HEK293 (cell line): ENCODE data around the gene GSTM4.

Experiments
- CTCF ChIA-PET: fragments of 350-600 bp; formaldehyde crosslinking; extraction: SDS; loops from one replicate; lab custom pipeline; 2021; ENCODE audit warnings: antibody characterized with exemption; lab: Yijun Ruan, JAX
- POLR2A ChIA-PET: fragments of 300-600 bp; formaldehyde crosslinking; extraction: SDS; loops from one replicate; lab custom pipeline; 2020; ENCODE audit warnings: antibody characterized with exemption, inconsistent platforms; lab: Yijun Ruan, JAX
- H3K27ac ChIP-seq: fragments of 200-500 bp; sonication (Bioruptor generic); 2 replicates; pipeline ENCODE4 v1.5.1; 2014; ENCODE audit warnings: low read depth, low read length, control low read depth, inconsistent platforms; ENCODE audit errors: extremely low read depth
- H3K36me3 ChIP-seq, 2 experiments: fragments of 200-500 bp in 1 of 2; sonication (Bioruptor generic) in 1 of 2; 1 replicate in 1 of 2; 2 replicates in 1 of 2; pipeline ENCODE4 v1.5.1; 2014 to 2017; ENCODE audit warnings: inconsistent platforms in 2 of 2, low read length in 2 of 2; ENCODE audit not compliant: control insufficient read depth in 2 of 2, insufficient read depth in 1 of 2
- H3K4me1 ChIP-seq: fragments of 200-500 bp; sonication (Bioruptor generic); 2 replicates; pipeline ENCODE4 v1.5.1; 2014; ENCODE audit warnings: mild to moderate bottlenecking, low read length, inconsistent platforms; ENCODE audit not compliant: control insufficient read depth, insufficient read depth
- H3K4me3 ChIP-seq: 2 replicates; pipeline ENCODE4 v1.5.1; 2011; ENCODE audit warnings: low read depth, mild to moderate bottlenecking, control low read depth, low read length, moderate library complexity
- H3K9me3 ChIP-seq: fragments of 200-500 bp; sonication (Bioruptor generic); 2 replicates; pipeline ENCODE4 v1.5.1; 2014; ENCODE audit warnings: low read depth, low read length, inconsistent platforms; ENCODE audit not compliant: control insufficient read depth, insufficient read depth
- GLIS2 ChIP-seq: fragments of 450-650 bp; formaldehyde crosslinking; IDR thresholded peaks from 2 replicates; pipeline ENCODE4 v1.5.1; 2016; ENCODE audit warnings: missing biosample characterization, missing genetic modification characterization
- KLF1 ChIP-seq: fragments of 450-650 bp; formaldehyde crosslinking; IDR thresholded peaks from 2 replicates; pipeline ENCODE4 v1.5.1; 2016; ENCODE audit warnings: missing biosample characterization, missing genetic modification characterization
- SP7 ChIP-seq: fragments of 450-650 bp; formaldehyde crosslinking; IDR thresholded peaks from 2 replicates; pipeline ENCODE4 v1.5.1; 2016; ENCODE audit warnings: missing biosample characterization, missing genetic modification characterization
- WT1 ChIP-seq: fragments of 450-650 bp; formaldehyde crosslinking; IDR thresholded peaks from 2 replicates; pipeline ENCODE4 v1.5.1; 2016; ENCODE audit warnings: missing biosample characterization, missing genetic modification characterization
- ZIC2 ChIP-seq: fragments of 450-650 bp; formaldehyde crosslinking; IDR thresholded peaks from 2 replicates; pipeline ENCODE4 v1.5.1; 2016; ENCODE audit warnings: missing biosample characterization, missing genetic modification characterization
- ZNF146 ChIP-seq: fragments of 450-650 bp; formaldehyde crosslinking; IDR thresholded peaks from 2 replicates; pipeline ENCODE4 v1.5.1; 2016; ENCODE audit warnings: missing biosample characterization, missing genetic modification characterization
- ZNF274 ChIP-seq, 2 experiments: fragments of 200-500 bp in 1 of 2; fragments of 450-650 bp in 1 of 2; sonication (Bioruptor generic) in 1 of 2; formaldehyde crosslinking in 1 of 2; IDR thresholded peaks; 2 replicates each; pipeline versions ENCODE4 v1.5.1 to v1.6.1; 2014 to 2016; ENCODE audit warnings: borderline replicate concordance in 1 of 2, inconsistent platforms in 1 of 2, low read length in 1 of 2, missing biosample characterization in 1 of 2, missing genetic modification characterization in 1 of 2
- ZNF324 ChIP-seq: fragments of 450-650 bp; formaldehyde crosslinking; IDR thresholded peaks from 2 replicates; pipeline ENCODE4 v1.5.1; 2016; ENCODE audit warnings: missing biosample characterization, missing genetic modification characterization
- ZNF341 ChIP-seq: fragments of 450-650 bp; formaldehyde crosslinking; IDR thresholded peaks from 2 replicates; pipeline ENCODE4; 2016; ENCODE audit warnings: low read depth, missing biosample characterization, missing genetic modification characterization
- ZNF423 ChIP-seq: fragments of 450-650 bp; formaldehyde crosslinking; IDR thresholded peaks from 2 replicates; pipeline ENCODE4 v1.5.1; 2016; ENCODE audit warnings: missing biosample characterization, missing genetic modification characterization
- ZNF558 ChIP-seq: fragments of 450-650 bp; formaldehyde crosslinking; IDR thresholded peaks from 2 replicates; pipeline ENCODE4 v1.5.1; 2016; ENCODE audit warnings: missing biosample characterization, missing genetic modification characterization
- ZNF600 ChIP-seq: fragments of 450-650 bp; formaldehyde crosslinking; IDR thresholded peaks from 2 replicates; pipeline ENCODE4 v1.5.1; 2016; ENCODE audit warnings: missing biosample characterization, missing genetic modification characterization
- ZNF660 ChIP-seq: fragments of 450-650 bp; IDR thresholded peaks from 2 replicates; pipeline ENCODE4 v1.5.1; 2018; ENCODE audit warnings: missing biosample characterization, mild to moderate bottlenecking, missing genetic modification characterization
- ZNF664 ChIP-seq: fragments of 450-650 bp; formaldehyde crosslinking; IDR thresholded peaks from 2 replicates; pipeline ENCODE4 v1.5.1; 2016; ENCODE audit warnings: missing biosample characterization, missing genetic modification characterization
- ZNF768 ChIP-seq: fragments of 450-650 bp; formaldehyde crosslinking; IDR thresholded peaks from 2 replicates; pipeline ENCODE4 v1.5.1; 2018; ENCODE audit warnings: missing biosample characterization, mild to moderate bottlenecking, missing genetic modification characterization
- TF ChIP-seq, protein P1 (sequence below): fragments of 450-650 bp; formaldehyde crosslinking; IDR thresholded peaks from 2 replicates; pipeline ENCODE4 v1.5.1; 2017; ENCODE audit warnings: missing biosample characterization, missing genetic modification characterization
- TF ChIP-seq, protein P2 (sequence below): fragments of 450-650 bp; formaldehyde crosslinking; IDR thresholded peaks from 2 replicates; pipeline ENCODE4 v1.5.1; 2016; ENCODE audit warnings: missing biosample characterization, missing genetic modification characterization
- TF ChIP-seq, protein P3 (sequence below): fragments of 450-650 bp; IDR thresholded peaks from 2 replicates; pipeline ENCODE4 v1.5.1; 2018; ENCODE audit warnings: missing biosample characterization, mild to moderate bottlenecking, missing genetic modification characterization
- TF ChIP-seq, protein P4 (sequence below): fragments of 450-650 bp; formaldehyde crosslinking; IDR thresholded peaks from 2 replicates; pipeline ENCODE4 v1.5.1; 2016; ENCODE audit warnings: missing biosample characterization, missing genetic modification characterization
- TF ChIP-seq, protein P5 (sequence below): fragments of 450-650 bp; formaldehyde crosslinking; IDR thresholded peaks from 2 replicates; pipeline ENCODE4 v1.5.1; 2016; ENCODE audit warnings: missing biosample characterization, missing genetic modification characterization

Gene GSTM4

DNA sequence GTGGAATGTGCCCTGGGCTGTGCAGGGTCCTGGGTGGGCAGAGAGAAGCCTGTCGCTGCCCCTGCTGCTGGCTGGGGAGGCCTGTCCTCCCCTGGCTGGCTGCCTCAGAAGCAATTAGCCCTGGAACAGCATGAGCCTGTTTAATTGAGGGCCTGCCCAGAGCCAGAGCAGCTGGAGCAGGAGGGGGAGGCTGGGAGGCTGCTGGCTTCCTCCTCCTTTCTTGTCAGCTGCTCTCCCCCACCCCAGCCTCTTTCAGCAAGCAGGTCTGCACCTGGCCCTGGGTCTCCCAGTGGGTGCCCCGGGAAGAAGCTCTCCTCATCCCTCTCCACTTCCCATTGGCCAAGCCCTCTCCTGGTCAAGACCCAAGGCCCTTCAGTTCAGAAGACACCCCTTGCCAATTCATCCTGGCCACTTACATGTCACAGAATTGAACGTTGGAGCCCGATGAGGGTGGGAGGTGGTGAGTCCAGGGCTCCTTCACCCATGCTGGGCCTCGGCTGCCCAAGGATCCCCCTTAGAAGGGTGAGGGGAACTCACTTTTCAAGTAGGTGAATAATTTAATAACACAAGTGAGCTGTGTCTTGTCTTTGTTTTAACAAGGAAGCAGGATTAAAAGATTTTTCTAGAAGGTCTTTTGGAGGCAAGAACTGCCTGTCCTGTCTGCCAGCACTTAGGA is 23.1 kb upstream of the GSTM4 start (continued):
- TF ChIP-seq, protein P1, sequence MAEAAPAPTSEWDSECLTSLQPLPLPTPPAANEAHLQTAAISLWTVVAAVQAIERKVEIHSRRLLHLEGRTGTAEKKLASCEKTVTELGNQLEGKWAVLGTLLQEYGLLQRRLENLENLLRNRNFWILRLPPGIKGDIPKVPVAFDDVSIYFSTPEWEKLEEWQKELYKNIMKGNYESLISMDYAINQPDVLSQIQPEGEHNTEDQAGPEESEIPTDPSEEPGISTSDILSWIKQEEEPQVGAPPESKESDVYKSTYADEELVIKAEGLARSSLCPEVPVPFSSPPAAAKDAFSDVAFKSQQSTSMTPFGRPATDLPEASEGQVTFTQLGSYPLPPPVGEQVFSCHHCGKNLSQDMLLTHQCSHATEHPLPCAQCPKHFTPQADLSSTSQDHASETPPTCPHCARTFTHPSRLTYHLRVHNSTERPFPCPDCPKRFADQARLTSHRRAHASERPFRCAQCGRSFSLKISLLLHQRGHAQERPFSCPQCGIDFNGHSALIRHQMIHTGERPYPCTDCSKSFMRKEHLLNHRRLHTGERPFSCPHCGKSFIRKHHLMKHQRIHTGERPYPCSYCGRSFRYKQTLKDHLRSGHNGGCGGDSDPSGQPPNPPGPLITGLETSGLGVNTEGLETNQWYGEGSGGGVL, result peak; percentile 62; the same call in 1 of the 2 replicates
- TF ChIP-seq KLF1 (tag by site-specific recombination), result no peak
- peak; percentile 70 for TF ChIP-seq SP7
- peak; percentile 67 for TF ChIP-seq WT1 (tag by site-specific recombination)
- TF ChIP-seq ZNF324 (tag by site-specific recombination), result no peak
- TF ChIP-seq, protein P2, sequence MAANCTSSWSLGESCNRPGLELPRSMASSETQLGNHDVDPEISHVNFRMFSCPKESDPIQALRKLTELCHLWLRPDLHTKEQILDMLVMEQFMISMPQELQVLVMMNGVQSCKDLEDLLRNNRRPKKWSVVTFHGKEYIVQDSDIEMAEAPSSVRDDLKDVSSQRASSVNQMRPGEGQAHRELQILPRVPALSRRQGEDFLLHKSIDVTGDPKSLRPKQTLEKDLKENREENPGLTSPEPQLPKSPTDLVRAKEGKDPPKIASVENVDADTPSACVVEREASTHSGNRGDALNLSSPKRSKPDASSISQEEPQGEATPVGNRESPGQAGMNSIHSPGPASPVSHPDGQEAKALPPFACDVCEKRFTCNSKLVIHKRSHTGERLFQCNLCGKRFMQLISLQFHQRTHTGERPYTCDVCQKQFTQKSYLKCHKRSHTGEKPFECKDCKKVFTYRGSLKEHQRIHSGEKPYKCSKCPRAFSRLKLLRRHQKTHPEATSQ (tag by site-specific recombination), result no peak
- peak; percentile 74; the same call in 1 of the 2 replicates for TF ChIP-seq ZNF423 (tag by site-specific recombination)
- peak; percentile 66 for TF ChIP-seq ZNF341

DNA sequence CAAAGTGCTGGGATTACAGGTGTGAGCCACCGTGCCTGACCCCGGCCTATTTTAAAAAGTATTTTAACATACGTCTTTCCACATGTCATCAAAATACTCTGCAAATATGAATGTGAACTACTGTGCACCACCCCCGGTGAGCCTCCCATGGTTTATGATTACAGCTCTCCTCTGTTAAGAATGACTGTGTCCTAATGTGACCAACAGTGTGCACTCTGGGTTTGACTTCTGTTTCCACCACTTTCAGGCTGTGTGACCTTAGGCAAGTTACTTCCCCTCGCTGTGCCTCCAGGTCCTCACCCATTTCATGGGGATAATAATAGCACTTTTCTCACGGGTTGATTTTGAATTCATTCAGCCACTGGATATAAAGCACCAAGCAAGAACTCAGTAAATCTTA is 21.6 kb upstream of the GSTM4 start:
- H3K9me3 ChIP-seq, result no peaks in the 10 kb centered on the region
- H3K27ac ChIP-seq, result no peak overlapping the region
- TF ChIP-seq, protein P3, sequence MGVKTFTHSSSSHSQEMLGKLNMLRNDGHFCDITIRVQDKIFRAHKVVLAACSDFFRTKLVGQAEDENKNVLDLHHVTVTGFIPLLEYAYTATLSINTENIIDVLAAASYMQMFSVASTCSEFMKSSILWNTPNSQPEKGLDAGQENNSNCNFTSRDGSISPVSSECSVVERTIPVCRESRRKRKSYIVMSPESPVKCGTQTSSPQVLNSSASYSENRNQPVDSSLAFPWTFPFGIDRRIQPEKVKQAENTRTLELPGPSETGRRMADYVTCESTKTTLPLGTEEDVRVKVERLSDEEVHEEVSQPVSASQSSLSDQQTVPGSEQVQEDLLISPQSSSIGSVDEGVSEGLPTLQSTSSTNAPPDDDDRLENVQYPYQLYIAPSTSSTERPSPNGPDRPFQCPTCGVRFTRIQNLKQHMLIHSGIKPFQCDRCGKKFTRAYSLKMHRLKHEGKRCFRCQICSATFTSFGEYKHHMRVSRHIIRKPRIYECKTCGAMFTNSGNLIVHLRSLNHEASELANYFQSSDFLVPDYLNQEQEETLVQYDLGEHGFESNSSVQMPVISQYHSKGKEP (tag by site-specific recombination), result no peak
- TF ChIP-seq ZNF768 (tag by site-specific recombination) (0 out of 2 replicates have a peak, but pooled peaks have one; percentile 29), ZIC2 (peak; percentile 55), ZNF664 (tag by site-specific recombination) (no peak)
- TF ChIP-seq, protein P4, sequence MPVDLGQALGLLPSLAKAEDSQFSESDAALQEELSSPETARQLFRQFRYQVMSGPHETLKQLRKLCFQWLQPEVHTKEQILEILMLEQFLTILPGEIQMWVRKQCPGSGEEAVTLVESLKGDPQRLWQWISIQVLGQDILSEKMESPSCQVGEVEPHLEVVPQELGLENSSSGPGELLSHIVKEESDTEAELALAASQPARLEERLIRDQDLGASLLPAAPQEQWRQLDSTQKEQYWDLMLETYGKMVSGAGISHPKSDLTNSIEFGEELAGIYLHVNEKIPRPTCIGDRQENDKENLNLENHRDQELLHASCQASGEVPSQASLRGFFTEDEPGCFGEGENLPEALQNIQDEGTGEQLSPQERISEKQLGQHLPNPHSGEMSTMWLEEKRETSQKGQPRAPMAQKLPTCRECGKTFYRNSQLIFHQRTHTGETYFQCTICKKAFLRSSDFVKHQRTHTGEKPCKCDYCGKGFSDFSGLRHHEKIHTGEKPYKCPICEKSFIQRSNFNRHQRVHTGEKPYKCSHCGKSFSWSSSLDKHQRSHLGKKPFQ, result no peak
- TF ChIP-seq, all 188 proteins: peak for 2
- ChIA-PET POLR2A (interaction anchor here (1.2 kb wide), 1 partner anchor 86 kb away, joined by 4 read pairs; the partner anchor contains the start of gene GNAI3), CTCF (interaction anchor here (0.6 to 11.3 kb wide), 8 partner anchors 9 to 427 kb away, joined by 3 to 345 read pairs (median 4); no protein-coding TSS in a partner anchor)
- no peaks in the 10 kb centered on the region for H3K4me1 ChIP-seq
- peaks cover 0 to 27% of the 10 kb centered on the region in 2 experiments; a peak in 1 of 3 replicates for H3K36me3 ChIP-seq
- H3K4me3 ChIP-seq, result no peak overlapping the region

DNA sequence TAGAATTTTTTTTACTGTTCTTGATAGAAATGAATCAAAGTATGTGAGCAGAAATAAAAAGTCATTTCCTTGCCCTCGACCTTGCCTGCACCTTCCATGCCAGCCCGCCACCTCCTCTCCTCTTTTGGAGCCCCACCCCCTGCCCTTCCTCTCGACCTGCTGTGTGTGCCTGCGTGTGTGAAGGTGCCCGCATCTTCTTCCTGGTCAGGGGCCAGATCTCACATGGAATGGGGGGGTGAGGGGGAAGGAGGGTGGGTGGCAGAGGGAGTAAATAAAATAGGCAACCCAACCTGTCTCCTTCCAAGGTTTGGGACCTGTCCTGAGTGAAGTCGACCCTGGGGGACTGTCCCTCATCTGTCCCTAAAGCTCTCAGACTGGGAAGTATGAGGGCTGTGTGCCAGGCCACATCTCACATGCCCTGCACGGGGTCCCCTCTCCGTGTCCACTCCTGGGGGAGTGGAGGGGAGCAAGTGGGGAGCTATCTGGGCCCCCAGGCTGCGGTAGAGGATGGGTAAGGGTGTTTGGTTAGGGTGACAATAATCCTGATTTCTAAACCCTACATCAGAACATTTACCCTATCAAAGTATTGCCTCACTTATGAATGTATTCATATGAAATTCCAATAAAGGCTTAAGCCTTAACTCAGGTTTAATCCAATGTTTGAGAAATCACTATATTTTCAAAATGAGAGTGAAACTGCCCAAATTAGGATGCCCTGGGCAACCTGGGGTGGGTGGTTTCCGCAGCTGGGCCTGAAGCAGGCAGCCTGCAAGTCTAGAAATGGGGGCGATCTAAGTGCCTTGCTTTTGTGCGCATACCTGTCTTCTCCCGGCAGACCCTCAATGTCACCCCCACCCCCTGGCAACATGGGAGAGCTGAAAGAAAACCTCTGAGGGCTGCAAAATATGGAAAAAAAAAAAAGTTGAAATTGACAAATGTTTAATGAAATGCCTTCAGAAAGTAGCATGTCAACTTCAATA is 20.8 kb upstream of the GSTM4 start:
- Histone ChIP-seq H3K36me3 (peaks cover 0 to 20% of the 10 kb centered on the region in 2 experiments; a peak in 1 of 3 replicates), H3K9me3 (no peaks in the 10 kb centered on the region), H3K27ac (no peak overlapping the region), H3K4me3 (no peak overlapping the region), H3K4me1 (no peaks in the 10 kb centered on the region)
- ChIA-PET POLR2A (interaction anchor here (1.2 kb wide), 1 partner anchor 87 kb away, joined by 4 read pairs; the partner anchor contains the start of gene GNAI3), CTCF (interaction anchor here (0.6 to 11.3 kb wide), 6 partner anchors 24 to 395 kb away, joined by 3 to 345 read pairs (median 4); no protein-coding TSS in a partner anchor)
- TF ChIP-seq ZNF146 (tag by site-specific recombination), result no peak
- TF ChIP-seq GLIS2, result no peak
- TF ChIP-seq, protein P5, sequence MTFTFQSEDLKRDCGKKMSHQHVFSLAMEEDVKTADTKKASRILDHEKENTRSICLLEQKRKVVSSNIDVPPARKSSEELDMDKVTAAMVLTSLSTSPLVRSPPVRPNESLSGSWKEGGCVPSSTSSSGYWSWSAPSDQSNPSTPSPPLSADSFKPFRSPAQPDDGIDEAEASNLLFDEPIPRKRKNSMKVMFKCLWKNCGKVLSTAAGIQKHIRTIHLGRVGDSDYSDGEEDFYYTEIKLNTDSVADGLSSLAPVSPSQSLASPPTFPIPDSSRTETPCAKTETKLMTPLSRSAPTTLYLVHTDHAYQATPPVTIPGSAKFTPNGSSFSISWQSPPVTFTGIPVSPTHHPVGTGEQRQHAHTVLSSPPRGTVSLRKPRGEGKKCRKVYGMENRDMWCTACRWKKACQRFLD (tag by site-specific recombination), result no peak
- TF ChIP-seq ZNF558, result no peak
- TF ChIP-seq ZNF660 (tag by site-specific recombination), result no peak
- TF ChIP-seq ZNF324 (tag by site-specific recombination), result no peak
- TF ChIP-seq ZNF274 (IDR thresholded peaks at IDR 0.05; ENCODE audit: low read length), result no peak
- TF ChIP-seq ZNF274 (tag by site-specific recombination; IDR thresholded peaks at IDR 0.05; ENCODE audit: borderline replicate concordance), result no peak
- no peak for TF ChIP-seq ZNF600 (tag by site-specific recombination)
